HK-2 (cell line): ENCODE results near the gene CPXM2.

Source experiments
- DNase-seq: peaks from one replicate; pipeline ENCODE4 v3.0.0-alpha.2; 2018; ENCODE audit not compliant: unreplicated experiment

CPXM2 gene

GRCh38 chr10:123848564-123849457 lies 42.8 kb downstream of the CPXM2 start:
- no peak for DNase-seq

GRCh38 chr10:123847686-123848432 lies 43.7 kb downstream of the CPXM2 start:
- DNase-seq, result no peak

GRCh38 chr10:123843835-123844234 lies 47.8 kb downstream of the CPXM2 start:
- DNase-seq, result no peak

- DNase-seq, result no peak
Observed at GRCh38 chr10:123842692-123843385, 48.8 kb downstream of the CPXM2 start.

GRCh38 chr10:123841560-123841959 lies 50.0 kb downstream of the CPXM2 start:
- no peak for DNase-seq

- DNase-seq, result no peak
Observed at GRCh38 chr10:123841115-123841514, 50.5 kb downstream of the CPXM2 start.

- no peak for DNase-seq
Observed at GRCh38 chr10:123840714-123841113, 50.9 kb downstream of the CPXM2 start.

- DNase-seq, result no peak
Observed at GRCh38 chr10:123838596-123839310, 52.9 kb downstream of the CPXM2 start.

GRCh38 chr10:123837756-123838155 lies 53.9 kb downstream of the CPXM2 start:
- no peak for DNase-seq

GRCh38 chr10:123836418-123837145 lies 55.0 kb downstream of the CPXM2 start:
- DNase-seq, result no peak

- no peak for DNase-seq
Observed at GRCh38 chr10:123835575-123835974, 56.0 kb downstream of the CPXM2 start.

GRCh38 chr10:123833170-123833850 lies 58.3 kb downstream of the CPXM2 start:
- DNase-seq, result no peak

GRCh38 chr10:123831259-123831658 lies 60.3 kb downstream of the CPXM2 start:
- no peak for DNase-seq

GRCh38 chr10:123821136-123821535 lies 70.5 kb downstream of the CPXM2 start:
- no peak for DNase-seq

- no peak for DNase-seq
Observed at GRCh38 chr10:123809632-123810031, 82.0 kb downstream of the CPXM2 start.

GRCh38 chr10:123808906-123809305 lies 82.7 kb downstream of the CPXM2 start:
- no peak for DNase-seq

- no peak for DNase-seq
Observed at GRCh38 chr10:123808286-123808685, 83.3 kb downstream of the CPXM2 start.

- DNase-seq, result no peak
Observed at GRCh38 chr10:123807444-123808035, 84.1 kb downstream of the CPXM2 start.

- DNase-seq, result no peak
Observed at GRCh38 chr10:123804716-123805115, 86.9 kb downstream of the CPXM2 start.

GRCh38 chr10:123800821-123801220 lies 90.8 kb downstream of the CPXM2 start:
- DNase-seq, result no peak
